Vagina (tissue), 2 donors: ENCODE data around the gene EML6. TPM values are rescaled to one million over a fixed set of nuclear protein-coding genes. Genes with fewer than 3 reads are reported as not detected.

ENCODE experiments used
- DNase-seq, 2 donors: peaks; one replicate each; pipeline ENCODE4 v3.0.0-alpha.2; 2017; ENCODE audit errors: extremely low spot score in 2 of 2
- H3K27ac ChIP-seq: fragments of 200-600 bp; sonication (generic); one replicate; pipeline ENCODE4 v1.5.1; 2019
- H3K27me3 ChIP-seq: fragments of 200-600 bp; sonication (generic); one replicate; pipeline ENCODE4 v1.5.1; 2019
- H3K36me3 ChIP-seq, 2 donors: fragments of 200-600 bp; sonication (generic); one replicate each; pipeline ENCODE4 v1.5.1; 2017 to 2019
- H3K4me1 ChIP-seq: fragments of 200-600 bp; sonication (generic); one replicate; pipeline ENCODE4 v1.5.1; 2019
- H3K4me3 ChIP-seq, 2 donors: fragments of 200-600 bp; sonication (generic); 1 replicate in 1 of 2; 2 replicates in 1 of 2; pipeline ENCODE4 v1.5.1; 2016 to 2019
- H3K9me3 ChIP-seq: fragments of 200-600 bp; sonication (generic); one replicate; pipeline ENCODE4 v1.5.1; 2019
- POLR2A ChIP-seq, 2 donors: fragments of 450-650 bp; IDR thresholded peaks; one replicate each; pipeline ENCODE4 v1.6.1; 2017; ENCODE audit warnings: antibody characterized with exemption in 2 of 2, mild to moderate bottlenecking in 2 of 2, moderate library complexity in 2 of 2
- POLR2AphosphoS5 ChIP-seq, 2 donors: sonication (generic); formaldehyde crosslinking; IDR thresholded peaks; one replicate each; pipeline ENCODE4 v1.9.0; 2017; ENCODE audit warnings: antibody characterized with exemption in 2 of 2, mild to moderate bottlenecking in 2 of 2, low read depth in 1 of 2; ENCODE audit not compliant: insufficient read depth in 1 of 2
- intact Hi-C: fragments of 100-400 bp; cut with DNase I; formaldehyde crosslinking; loops from one replicate; pipeline ENCODE4 v1.15.1; 2023
- total RNA-seq: library from RNA; depleted of rRNA; stranded (reverse); fragments of >200 nt; gene quantifications from one replicate; pipeline ENCODE4 v1.2.3, GENCODE V29; 2016
- TF ChIP-seq, protein P1 (sequence below), 3 experiments: fragments of 450-650 bp in 2 of 3; fragments of 200-600 bp in 1 of 3; sonication (generic) in 1 of 3; IDR thresholded peaks; one replicate each; pipeline ENCODE4 v1.5.1; 2017 to 2019; ENCODE audit warnings: antibody characterized with exemption in 3 of 3, mild to moderate bottlenecking in 2 of 3, moderate library complexity in 2 of 3

The EML6 gene
- total RNA-seq, 1 donor from 2014 or later, result 1.7 TPM

DNA sequence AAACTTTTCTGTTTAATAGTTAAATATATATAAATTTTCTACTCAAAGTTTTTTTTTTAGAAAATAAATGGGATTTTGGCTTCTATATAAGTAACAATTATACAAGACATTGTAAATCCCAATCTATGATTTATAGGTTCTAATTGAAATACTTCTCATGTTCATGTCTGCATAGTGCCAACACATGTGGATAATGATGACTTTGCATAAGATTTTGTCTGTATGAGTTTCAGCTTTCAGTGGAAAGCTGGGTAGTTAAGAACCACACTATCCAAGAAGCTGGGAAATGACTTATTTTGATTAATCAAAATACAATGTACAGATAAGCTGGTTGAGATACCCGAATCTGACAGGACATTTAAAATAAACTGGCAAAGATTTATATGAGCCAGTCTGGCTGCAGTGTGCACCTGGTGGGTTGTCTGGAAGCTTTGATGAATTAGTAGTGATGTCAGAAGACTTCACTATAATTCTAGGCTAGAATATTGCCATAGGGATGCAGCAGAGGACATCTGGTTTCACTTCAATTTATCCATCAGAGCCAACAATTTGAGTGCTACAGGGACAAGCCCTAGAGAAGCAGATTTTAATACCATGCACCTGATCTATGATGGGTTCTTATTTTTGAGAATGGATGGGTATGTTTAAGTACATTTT is 45.4 kb downstream of the EML6 start:
- Histone ChIP-seq H3K27me3 (no peaks in the 10 kb centered on the region), H3K27ac (no peak overlapping the region), H3K36me3 (no peaks in the 10 kb centered on the region), H3K4me3 (no peak overlapping the region), H3K4me1 (no peaks in the 10 kb centered on the region), H3K9me3 (no peaks in the 10 kb centered on the region)
- TF ChIP-seq POLR2A (IDR thresholded peaks at IDR 0.05), result no peak
- TF ChIP-seq, protein P1, sequence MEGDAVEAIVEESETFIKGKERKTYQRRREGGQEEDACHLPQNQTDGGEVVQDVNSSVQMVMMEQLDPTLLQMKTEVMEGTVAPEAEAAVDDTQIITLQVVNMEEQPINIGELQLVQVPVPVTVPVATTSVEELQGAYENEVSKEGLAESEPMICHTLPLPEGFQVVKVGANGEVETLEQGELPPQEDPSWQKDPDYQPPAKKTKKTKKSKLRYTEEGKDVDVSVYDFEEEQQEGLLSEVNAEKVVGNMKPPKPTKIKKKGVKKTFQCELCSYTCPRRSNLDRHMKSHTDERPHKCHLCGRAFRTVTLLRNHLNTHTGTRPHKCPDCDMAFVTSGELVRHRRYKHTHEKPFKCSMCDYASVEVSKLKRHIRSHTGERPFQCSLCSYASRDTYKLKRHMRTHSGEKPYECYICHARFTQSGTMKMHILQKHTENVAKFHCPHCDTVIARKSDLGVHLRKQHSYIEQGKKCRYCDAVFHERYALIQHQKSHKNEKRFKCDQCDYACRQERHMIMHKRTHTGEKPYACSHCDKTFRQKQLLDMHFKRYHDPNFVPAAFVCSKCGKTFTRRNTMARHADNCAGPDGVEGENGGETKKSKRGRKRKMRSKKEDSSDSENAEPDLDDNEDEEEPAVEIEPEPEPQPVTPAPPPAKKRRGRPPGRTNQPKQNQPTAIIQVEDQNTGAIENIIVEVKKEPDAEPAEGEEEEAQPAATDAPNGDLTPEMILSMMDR (IDR thresholded peaks at IDR 0.05), result no peak
- intact Hi-C loops, result no loop called here
- no peak for DNase-seq

DNA sequence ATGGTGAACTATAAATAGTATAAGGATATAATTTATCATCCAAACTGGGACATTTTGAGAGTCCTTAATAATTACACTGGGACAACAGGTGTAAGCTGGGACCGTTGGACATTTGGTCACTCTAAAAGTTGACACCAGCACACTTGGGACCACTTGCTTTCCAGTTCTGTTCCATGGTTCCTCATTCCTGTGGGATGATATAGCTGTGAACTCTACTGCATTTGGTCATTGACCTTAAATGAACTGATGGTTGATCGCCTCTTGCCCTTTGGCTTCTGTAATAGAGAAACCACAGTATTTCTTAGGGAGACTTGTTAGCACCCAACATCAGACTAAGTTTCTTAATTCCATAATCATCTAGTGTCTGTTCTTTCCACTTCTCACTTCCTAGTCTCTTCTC is 46.7 kb downstream of the EML6 start:
- Histone ChIP-seq H3K27ac (no peak overlapping the region), H3K36me3 (no peaks in the 10 kb centered on the region), H3K4me1 (no peaks in the 10 kb centered on the region), H3K9me3 (no peaks in the 10 kb centered on the region), H3K27me3 (no peaks in the 10 kb centered on the region), H3K4me3 (no peak overlapping the region)
- no peak for TF ChIP-seq POLR2AphosphoS5 (IDR thresholded peaks at IDR 0.05; ENCODE audit: insufficient read depth in 1 of 2, low read depth in 1 of 2)
- TF ChIP-seq, protein P1 (IDR thresholded peaks at IDR 0.05), result no peak
- intact Hi-C loops, result no loop called here
- no peak for DNase-seq

DNA sequence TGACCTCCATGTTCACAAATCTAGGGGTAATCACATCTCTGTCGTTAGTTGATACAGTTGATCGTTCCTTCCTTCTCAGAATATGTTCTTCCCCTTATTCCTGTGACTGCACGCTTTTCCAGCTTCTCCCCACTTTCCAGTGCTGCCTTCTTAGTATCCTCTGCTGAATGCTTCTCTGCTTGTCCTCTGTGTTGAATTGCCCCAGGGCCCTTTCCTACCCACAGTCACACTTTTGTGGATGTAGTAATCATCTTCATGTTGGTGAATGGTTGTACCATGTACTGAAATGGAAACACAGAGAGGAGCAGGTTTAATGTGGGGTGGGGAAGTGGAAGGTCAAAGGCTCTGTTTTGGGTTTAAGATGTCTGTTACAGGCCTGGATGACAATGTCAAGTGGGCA is 47.2 kb downstream of the EML6 start:
- H3K27me3 ChIP-seq, result no peaks in the 10 kb centered on the region
- DNase-seq, result no peak
- no peaks in the 10 kb centered on the region for H3K36me3 ChIP-seq
- no peak overlapping the region for H3K4me3 ChIP-seq
- H3K27ac ChIP-seq, result no peak overlapping the region
- no peaks in the 10 kb centered on the region for H3K9me3 ChIP-seq
- no peaks in the 10 kb centered on the region for H3K4me1 ChIP-seq
- intact Hi-C loops, result no loop called here
- TF ChIP-seq POLR2AphosphoS5 (IDR thresholded peaks at IDR 0.05; ENCODE audit: insufficient read depth in 1 of 2, low read depth in 1 of 2) (no peak), POLR2A (IDR thresholded peaks at IDR 0.05) (no peak)
- TF ChIP-seq, protein P1 (IDR thresholded peaks at IDR 0.05), result no peak

DNA sequence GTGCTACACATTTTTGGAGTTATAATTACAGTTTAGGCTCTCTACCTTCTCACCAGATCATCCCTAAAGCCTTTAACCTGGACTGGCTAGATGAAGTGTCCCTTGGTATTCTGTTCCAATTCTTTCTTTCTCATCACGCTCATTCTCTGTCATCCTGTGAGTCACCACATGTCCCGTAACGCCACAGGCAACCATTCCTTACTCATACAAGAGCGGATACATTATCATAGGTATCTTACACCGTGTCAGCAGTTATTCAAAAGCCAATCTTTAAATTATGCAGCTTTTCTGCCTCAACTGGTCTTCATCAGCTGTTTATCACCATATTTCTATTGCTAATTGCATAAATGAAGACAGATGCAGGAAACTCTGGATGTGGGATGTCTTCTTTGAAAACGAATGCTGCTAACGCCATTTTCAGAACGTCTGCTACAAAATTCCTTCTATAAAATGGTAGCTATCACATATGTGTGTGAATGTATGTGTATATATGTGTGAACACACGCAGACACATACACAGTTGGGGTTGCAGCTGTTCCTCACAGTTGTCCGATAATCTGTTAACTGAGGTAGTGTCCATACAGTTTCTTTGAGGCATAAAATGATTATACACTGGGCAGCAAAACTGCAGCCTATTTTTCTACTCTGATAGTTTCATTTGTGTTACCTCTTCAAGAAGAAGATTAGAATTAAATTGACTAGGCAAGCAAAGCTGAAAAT is 47.9 kb downstream of the EML6 start:
- H3K9me3 ChIP-seq, result no peaks in the 10 kb centered on the region
- DNase-seq, result no peak
- TF ChIP-seq POLR2AphosphoS5 (IDR thresholded peaks at IDR 0.05; ENCODE audit: insufficient read depth in 1 of 2, low read depth in 1 of 2) (no peak), POLR2A (IDR thresholded peaks at IDR 0.05) (no peak)
- TF ChIP-seq, protein P1 (IDR thresholded peaks at IDR 0.05), result no peak
- no peak overlapping the region for H3K4me3 ChIP-seq
- intact Hi-C loops, result no loop called here
- no peaks in the 10 kb centered on the region for H3K4me1 ChIP-seq
- no peak overlapping the region for H3K27ac ChIP-seq
- H3K27me3 ChIP-seq, result no peaks in the 10 kb centered on the region
- H3K36me3 ChIP-seq, result no peaks in the 10 kb centered on the region

DNA sequence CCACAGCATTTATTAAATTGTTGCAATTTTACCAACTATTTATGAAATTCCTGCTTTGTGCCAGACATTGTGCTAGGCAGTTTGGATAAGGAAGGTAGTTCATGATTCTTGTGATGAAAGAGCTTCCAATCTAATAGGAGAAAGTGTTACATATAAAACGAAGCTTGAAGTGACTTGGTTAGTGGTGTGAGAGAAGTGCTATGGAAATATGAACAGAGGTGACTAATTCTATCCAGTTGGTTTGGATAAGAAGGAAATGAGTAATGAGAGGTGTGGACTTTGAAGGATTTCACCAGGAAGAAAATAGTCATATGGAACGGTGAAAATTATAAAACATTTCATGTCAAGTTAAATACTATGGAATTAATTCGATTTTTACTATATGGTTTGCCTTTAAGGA is 48.6 kb downstream of the EML6 start:
- Histone ChIP-seq H3K36me3 (no peaks in the 10 kb centered on the region), H3K4me1 (no peaks in the 10 kb centered on the region), H3K9me3 (no peaks in the 10 kb centered on the region), H3K27me3 (no peaks in the 10 kb centered on the region), H3K27ac (no peak overlapping the region), H3K4me3 (no peak overlapping the region)
- intact Hi-C loops, result no loop called here
- DNase-seq, result no peak
- TF ChIP-seq POLR2AphosphoS5 (IDR thresholded peaks at IDR 0.05; ENCODE audit: insufficient read depth in 1 of 2, low read depth in 1 of 2) (no peak), POLR2A (IDR thresholded peaks at IDR 0.05) (no peak)
- TF ChIP-seq, protein P1 (IDR thresholded peaks at IDR 0.05), result no peak
